GM13977 (cell line): Measurements from ENCODE around the gene WRAP73.

Source experiments
- DNase-seq: peaks from one replicate; pipeline ENCODE4 v3.0.0; 2012; ENCODE audit warnings: low spot score
- CTCF ChIP-seq: IDR thresholded peaks from 2 replicates; pipeline ENCODE4 v1.5.1; 2012; ENCODE audit warnings: mild to moderate bottlenecking, control low read depth; ENCODE audit not compliant: insufficient read depth; ENCODE audit errors: extremely low read depth, missing control alignments
- in situ Hi-C: fragments of 300-500 bp; cut with MboI; formaldehyde crosslinking; loops from one replicate; pipeline ENCODE4 v1.12.0; 2022; ENCODE audit warnings: low sequenced_read_pairs, low pct_unique_long_range_greater_than_20kb, mixed read lengths, inconsistent platforms; ENCODE audit not compliant: unreplicated experiment

WRAP73 gene

GRCh38 chr1:3661631-3662030, 11.7 kb upstream of the WRAP73 start:
- TF ChIP-seq CTCF = no peak
- DNase-seq = no peak
- in situ Hi-C loops = no loop called here

- no peak for TF ChIP-seq CTCF
- DNase-seq = no peak
- in situ Hi-C loops = no loop called here
Observed at GRCh38 chr1:3660704-3661103, 10.8 kb upstream of the WRAP73 start.

- in situ Hi-C loops = no loop called here
- TF ChIP-seq CTCF = no peak
- DNase-seq = no peak
Observed at GRCh38 chr1:3659093-3659492, 9.2 kb upstream of the WRAP73 start.

GRCh38 chr1:3658231-3658615, 8.3 kb upstream of the WRAP73 start:
- no peak for TF ChIP-seq CTCF
- in situ Hi-C loops = no loop called here
- DNase-seq = no peak

- in situ Hi-C loops = no loop called here
- DNase-seq = no peak
- no peak for TF ChIP-seq CTCF
Observed at GRCh38 chr1:3657578-3658230, 7.8 kb upstream of the WRAP73 start.

- in situ Hi-C loops = no loop called here
- TF ChIP-seq CTCF = no peak
- no peak for DNase-seq
Observed at GRCh38 chr1:3657096-3657475, 7.2 kb upstream of the WRAP73 start.
